ENCODE data around the gene BPHL. TPM values are rescaled to one million over a fixed set of nuclear protein-coding genes. Genes with fewer than 3 reads are reported as not detected.

The BPHL gene
- total RNA-seq, 2 donors from 2014 or later = 16.5 to 17.7 TPM

GRCh38 chr6:3193102-3193849 lies 74.8 kb downstream of the BPHL start:
- intact Hi-C loops (cut with DNase I) = no loop called here
- H3K4me3 ChIP-seq = no peak overlapping the region
- H3K27ac ChIP-seq = no peak overlapping the region

GRCh38 chr6:3194535-3195419 lies 76.3 kb downstream of the BPHL start:
- H3K4me1 ChIP-seq (replicated peaks) = no peaks in the 10 kb centered on the region
- WGBS = 61% methylated on average over 19 of the region's 19 CpGs
- intact Hi-C loops (cut with DNase I) = no loop called here
- DNase-seq (ENCODE audit: low spot score) = no peak
- H3K9me3 ChIP-seq = no peaks in the 10 kb centered on the region
- no peak overlapping the region for H3K4me3 ChIP-seq
- no peaks in the 10 kb centered on the region for H3K36me3 ChIP-seq
- H3K27ac ChIP-seq = no peak overlapping the region
- TF ChIP-seq POLR2A (IDR thresholded peaks at IDR 0.05) = no peak
- TF ChIP-seq CTCF (IDR thresholded peaks at IDR 0.05) = no peak
- TF ChIP-seq POLR2AphosphoS5 (IDR thresholded peaks at IDR 0.05) = no peak
- H3K27me3 ChIP-seq (replicated peaks; ENCODE audit: insufficient read depth) = no peaks in the 10 kb centered on the region

More at GRCh38 chr6:3193102-3193849, 74.8 kb downstream of the BPHL start:
- DNase-seq (ENCODE audit: low spot score) = no peak
- no peaks in the 10 kb centered on the region for H3K4me1 ChIP-seq (replicated peaks)
- H3K27me3 ChIP-seq (replicated peaks; ENCODE audit: insufficient read depth) = no peaks in the 10 kb centered on the region
- no peaks in the 10 kb centered on the region for H3K36me3 ChIP-seq
- no peaks in the 10 kb centered on the region for H3K9me3 ChIP-seq
- 89% methylated on average over 23 of the region's 23 CpGs for WGBS
- TF ChIP-seq POLR2AphosphoS5 (IDR thresholded peaks at IDR 0.05) (no peak), CTCF (IDR thresholded peaks at IDR 0.05) (no peak), POLR2A (IDR thresholded peaks at IDR 0.05) (no peak)

DNA sequence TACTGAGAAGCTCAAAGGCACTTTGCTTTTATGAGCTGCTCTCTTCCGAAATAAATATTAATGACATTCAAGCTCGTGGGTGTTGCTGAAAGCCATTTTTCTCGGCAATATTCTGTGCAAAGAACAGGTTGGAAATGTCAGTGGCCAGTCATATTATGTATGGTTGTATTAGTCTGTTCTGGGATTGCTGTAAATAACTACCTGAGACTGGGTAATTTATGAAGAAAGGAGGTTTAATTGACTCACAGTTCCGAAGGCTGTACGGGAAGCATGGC lies 76.8 kb downstream of the BPHL start:
- 76% methylated on average over 5 of the region's 5 CpGs for WGBS
- H3K4me3 ChIP-seq = no peak overlapping the region
- TF ChIP-seq CTCF (IDR thresholded peaks at IDR 0.05) (no peak), POLR2AphosphoS5 (IDR thresholded peaks at IDR 0.05) (no peak), POLR2A (IDR thresholded peaks at IDR 0.05) (no peak)
- H3K27me3 ChIP-seq (replicated peaks; ENCODE audit: insufficient read depth) = no peaks in the 10 kb centered on the region
- H3K27ac ChIP-seq = no peak overlapping the region
- DNase-seq (ENCODE audit: low spot score) = no peak
- intact Hi-C loops (cut with DNase I) = no loop called here
- H3K36me3 ChIP-seq = no peaks in the 10 kb centered on the region
- no peaks in the 10 kb centered on the region for H3K9me3 ChIP-seq
- H3K4me1 ChIP-seq (replicated peaks) = no peaks in the 10 kb centered on the region

DNA sequence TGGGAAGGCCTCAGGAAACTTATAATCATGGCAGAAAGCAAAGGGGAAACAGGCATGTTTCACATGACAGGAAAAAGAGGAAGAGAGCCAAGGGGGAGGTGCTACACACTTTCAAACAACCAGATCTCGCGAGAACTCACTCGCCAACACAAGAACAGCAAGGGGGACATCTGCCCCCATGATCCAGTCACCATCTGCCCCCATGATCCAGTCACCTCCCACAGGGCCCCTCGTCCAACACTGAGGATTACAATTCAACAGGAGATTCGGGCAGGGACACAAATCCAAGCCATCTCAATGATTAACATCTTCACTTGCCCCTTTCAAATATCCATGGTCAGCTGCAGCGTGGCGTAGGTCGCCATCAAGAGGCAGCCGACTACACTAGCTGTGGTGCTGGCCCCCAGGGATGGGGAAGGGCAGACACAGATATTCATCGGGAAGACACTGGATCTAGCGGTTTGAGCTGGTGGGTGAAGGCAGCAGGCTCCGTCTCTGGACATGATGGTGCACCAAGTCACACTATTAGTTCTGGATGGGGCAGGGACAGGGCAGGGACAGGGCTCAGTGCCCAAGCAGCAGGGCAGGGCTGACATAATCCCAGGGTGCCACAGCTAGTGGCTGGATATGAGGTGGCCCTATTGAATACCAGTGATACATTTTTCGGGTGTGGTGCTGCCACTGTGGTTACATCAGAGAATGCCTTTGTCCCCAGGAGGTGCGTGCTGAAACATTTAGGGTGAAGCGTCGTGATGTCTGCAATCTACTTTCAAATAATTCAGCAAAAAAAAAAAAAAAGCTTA lies 77.4 kb downstream of the BPHL start:
- no peaks in the 10 kb centered on the region for H3K4me1 ChIP-seq (replicated peaks)
- no peak for DNase-seq (ENCODE audit: low spot score)
- H3K27ac ChIP-seq = no peak overlapping the region
- TF ChIP-seq POLR2AphosphoS5 (IDR thresholded peaks at IDR 0.05) (no peak), CTCF (IDR thresholded peaks at IDR 0.05) (no peak), POLR2A (IDR thresholded peaks at IDR 0.05) (no peak)
- H3K4me3 ChIP-seq = no peak overlapping the region
- intact Hi-C loops (cut with DNase I) = no loop called here
- H3K9me3 ChIP-seq = no peaks in the 10 kb centered on the region
- H3K36me3 ChIP-seq = no peaks in the 10 kb centered on the region
- no peaks in the 10 kb centered on the region for H3K27me3 ChIP-seq (replicated peaks; ENCODE audit: insufficient read depth)
- WGBS = 77% methylated on average over 16 of the region's 16 CpGs

All from prostate gland (tissue), 2 donors.